Thoracic aorta (tissue), 2 donors: Measurements from ENCODE around the gene NXT1. TPM values are rescaled to one million over a fixed set of nuclear protein-coding genes. Genes with fewer than 3 reads are reported as not detected.

Experiments used
- ATAC-seq: fragments of 150-250 bp; one replicate; pipeline ENCODE4 v1.8.0; 2017; ENCODE audit warnings: low read depth; ENCODE audit not compliant: insufficient number of reproducible peaks, low FRiP score
- DNase-seq: peaks from one replicate; pipeline ENCODE4 v3.0.0-alpha.2; 2020; ENCODE audit warnings: low spot score
- H3K27ac ChIP-seq, 2 donors: fragments of 200-600 bp; sonication (generic); 1 replicate in 1 of 2; 2 replicates in 1 of 2; pipeline ENCODE4 v1.5.1; 2016; ENCODE audit warnings: mild to moderate bottlenecking in 2 of 2, moderate library complexity in 2 of 2
- H3K27me3 ChIP-seq: fragments of 200-600 bp; sonication (generic); replicated peaks from 2 replicates; pipeline ENCODE4 v1.6.0; 2016; ENCODE audit warnings: mild to moderate bottlenecking; ENCODE audit not compliant: insufficient read depth
- H3K36me3 ChIP-seq: fragments of 200-600 bp; sonication (generic); one replicate; pipeline ENCODE4 v1.5.1; 2016
- H3K4me1 ChIP-seq, 2 donors: fragments of 200-600 bp; sonication (generic); 1 replicate in 1 of 2; 2 replicates in 1 of 2; pipeline versions ENCODE4 v1.5.1 to v1.6.0; 2016; ENCODE audit warnings: low read depth in 2 of 2, mild to moderate bottlenecking in 1 of 2; ENCODE audit not compliant: control insufficient read depth in 1 of 2
- H3K4me3 ChIP-seq: fragments of 200-600 bp; sonication (generic); 2 replicates; pipeline ENCODE4 v1.5.1; 2016; ENCODE audit warnings: mild to moderate bottlenecking
- H3K9me3 ChIP-seq: fragments of 200-600 bp; sonication (generic); 2 replicates; pipeline ENCODE4 v1.5.1; 2016
- total RNA-seq, 2 donors: library from RNA; depleted of rRNA; stranded (reverse); fragments of >200 nt; gene quantifications; one replicate each; pipeline versions ENCODE4 v1.1.0 to v1.2.3, GENCODE V29; 2016
- TF ChIP-seq, protein P1 (sequence below): fragments of 200-600 bp; sonication (generic); IDR thresholded peaks from one replicate; pipeline ENCODE4 v1.5.1; 2019; ENCODE audit warnings: antibody characterized with exemption

NXT1 gene
- total RNA-seq, 2 donors from 2014 or later = 21.8 to 79.6 TPM

DNA sequence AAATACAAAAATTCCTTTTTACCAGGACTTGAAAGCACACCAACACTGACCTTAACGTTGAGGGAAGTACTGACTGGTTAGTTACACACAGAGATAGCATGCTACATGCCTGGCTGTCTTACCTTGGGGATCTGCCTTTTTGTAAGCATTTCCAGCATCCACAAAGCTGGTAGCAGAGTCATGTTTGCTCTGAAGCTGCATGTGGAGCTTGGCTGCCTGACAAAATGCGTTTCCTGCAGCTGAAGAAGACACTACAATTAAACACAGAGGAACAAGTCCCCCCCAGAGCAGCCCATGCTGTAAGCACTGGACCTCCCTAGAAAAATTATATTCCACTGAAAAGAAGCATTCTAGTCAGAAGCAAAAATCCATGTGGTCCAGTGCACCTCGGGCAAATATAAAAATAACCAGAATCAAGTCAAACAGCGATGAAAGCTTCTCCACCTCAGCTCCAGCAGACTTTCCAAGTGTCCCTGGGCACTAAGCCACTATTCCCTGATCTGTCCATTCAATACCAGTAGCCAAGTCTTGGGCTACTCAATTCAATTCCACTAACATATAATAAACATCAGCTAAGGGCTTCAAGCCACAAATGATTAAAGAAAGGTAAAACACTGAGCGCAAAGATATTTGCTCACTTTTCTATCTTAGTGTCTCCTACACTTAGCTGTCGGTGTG is 46.5 kb downstream of the NXT1 start:
- no peak for DNase-seq
- no peak overlapping the region for H3K27ac ChIP-seq
- H3K4me1 ChIP-seq = no peaks in the 10 kb centered on the region
- ATAC-seq = no peak
- H3K9me3 ChIP-seq = no peaks in the 10 kb centered on the region
- TF ChIP-seq, protein P1, sequence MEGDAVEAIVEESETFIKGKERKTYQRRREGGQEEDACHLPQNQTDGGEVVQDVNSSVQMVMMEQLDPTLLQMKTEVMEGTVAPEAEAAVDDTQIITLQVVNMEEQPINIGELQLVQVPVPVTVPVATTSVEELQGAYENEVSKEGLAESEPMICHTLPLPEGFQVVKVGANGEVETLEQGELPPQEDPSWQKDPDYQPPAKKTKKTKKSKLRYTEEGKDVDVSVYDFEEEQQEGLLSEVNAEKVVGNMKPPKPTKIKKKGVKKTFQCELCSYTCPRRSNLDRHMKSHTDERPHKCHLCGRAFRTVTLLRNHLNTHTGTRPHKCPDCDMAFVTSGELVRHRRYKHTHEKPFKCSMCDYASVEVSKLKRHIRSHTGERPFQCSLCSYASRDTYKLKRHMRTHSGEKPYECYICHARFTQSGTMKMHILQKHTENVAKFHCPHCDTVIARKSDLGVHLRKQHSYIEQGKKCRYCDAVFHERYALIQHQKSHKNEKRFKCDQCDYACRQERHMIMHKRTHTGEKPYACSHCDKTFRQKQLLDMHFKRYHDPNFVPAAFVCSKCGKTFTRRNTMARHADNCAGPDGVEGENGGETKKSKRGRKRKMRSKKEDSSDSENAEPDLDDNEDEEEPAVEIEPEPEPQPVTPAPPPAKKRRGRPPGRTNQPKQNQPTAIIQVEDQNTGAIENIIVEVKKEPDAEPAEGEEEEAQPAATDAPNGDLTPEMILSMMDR = no peak
- no peak overlapping the region for H3K4me3 ChIP-seq
- H3K27me3 ChIP-seq = no peaks in the 10 kb centered on the region
- H3K36me3 ChIP-seq = peaks cover 24% of the 10 kb centered on the region

DNA sequence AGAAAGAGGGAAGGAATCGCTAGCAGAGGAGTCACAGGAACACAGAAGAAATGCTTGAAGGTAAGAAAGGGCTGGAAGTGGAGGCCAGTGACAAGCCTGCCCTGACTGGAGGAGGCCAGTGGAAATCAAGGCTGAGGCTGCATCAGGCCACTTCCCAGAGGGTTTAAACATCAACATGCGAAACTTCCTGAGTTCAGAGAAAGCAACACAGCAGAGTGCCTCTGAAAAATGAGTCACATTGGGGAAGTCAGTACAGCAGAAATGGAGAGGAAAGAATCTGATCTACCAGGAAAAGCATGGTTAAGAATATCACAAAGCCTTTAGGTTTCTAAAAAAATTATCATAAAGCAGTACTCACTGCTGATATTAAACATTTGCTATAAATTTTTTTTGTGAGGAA is 47.4 kb downstream of the NXT1 start:
- Histone ChIP-seq H3K4me1 (no peaks in the 10 kb centered on the region), H3K36me3 (peaks cover 24% of the 10 kb centered on the region), H3K4me3 (no peak overlapping the region), H3K27ac (no peak overlapping the region), H3K9me3 (no peaks in the 10 kb centered on the region), H3K27me3 (no peaks in the 10 kb centered on the region)
- no peak for DNase-seq
- no peak for ATAC-seq
- TF ChIP-seq, protein P1 = no peak

DNA sequence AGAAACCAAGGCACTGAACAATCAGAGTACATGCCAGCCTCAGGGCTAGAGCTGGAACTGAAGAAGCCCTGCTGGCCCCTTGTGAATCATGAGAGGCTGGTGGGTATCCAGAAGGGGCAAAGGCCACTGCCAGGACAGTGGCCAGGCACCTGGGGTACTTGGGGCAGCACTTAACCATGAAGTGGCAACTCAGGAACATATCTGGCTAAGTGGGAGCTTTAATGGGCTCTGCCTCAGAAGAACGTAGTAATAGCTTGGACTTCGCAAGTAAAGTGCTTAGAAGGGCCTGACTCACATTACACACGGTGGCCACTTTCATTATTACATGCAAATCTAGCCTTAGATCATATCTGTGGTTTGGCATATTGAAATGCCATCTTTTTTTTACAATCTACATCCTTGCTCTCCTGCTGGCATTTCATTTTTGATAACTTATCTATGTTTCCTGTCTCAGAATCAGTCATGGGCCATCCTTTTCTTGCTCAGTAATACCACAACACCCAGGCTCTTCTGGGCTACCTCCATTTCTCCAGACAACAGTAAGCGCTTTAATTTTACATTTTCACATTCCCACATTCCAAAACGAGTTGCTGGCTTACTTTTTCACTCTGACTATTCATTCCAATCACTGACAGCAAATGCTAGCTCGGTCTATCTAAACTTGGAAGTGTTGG is 49.1 kb downstream of the NXT1 start:
- H3K27ac ChIP-seq = no peak overlapping the region

DNA sequence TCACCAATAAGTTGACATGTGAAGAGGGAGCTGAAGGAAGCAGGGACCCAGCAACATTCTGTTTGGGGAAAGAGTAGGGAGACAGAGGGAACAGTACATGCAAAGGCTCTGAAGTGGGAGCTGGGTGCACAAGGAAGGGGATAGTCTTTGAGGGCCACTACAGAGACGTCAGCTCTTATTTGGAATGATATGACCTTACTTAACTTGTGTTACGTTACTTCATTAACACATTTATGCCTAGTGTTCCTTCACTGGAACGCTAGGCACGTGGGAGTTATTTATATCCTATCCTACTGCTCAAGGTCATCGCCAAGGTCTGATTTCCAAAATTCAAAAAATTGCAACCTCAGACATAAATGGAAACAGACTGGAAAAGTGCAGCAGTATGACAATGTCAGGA is 50.5 kb downstream of the NXT1 start:
- no peak for DNase-seq
- peaks cover 5% of the 10 kb centered on the region for H3K36me3 ChIP-seq
- H3K4me3 ChIP-seq = no peak overlapping the region
- TF ChIP-seq, protein P1 = no peak
- no peaks in the 10 kb centered on the region for H3K9me3 ChIP-seq
- H3K4me1 ChIP-seq = peaks cover 0 to 5% of the 10 kb centered on the region in 2 donors
- ATAC-seq = no peak
- H3K27me3 ChIP-seq = no peaks in the 10 kb centered on the region
- no peak overlapping the region for H3K27ac ChIP-seq

More for the DNA sequence above, 49.1 kb downstream of the NXT1 start:
- DNase-seq (no peak), ATAC-seq (no peak)
- Histone ChIP-seq H3K27me3 (no peaks in the 10 kb centered on the region), H3K4me1 (peaks cover 0 to 5% of the 10 kb centered on the region in 2 donors), H3K9me3 (no peaks in the 10 kb centered on the region), H3K36me3 (peaks cover 8% of the 10 kb centered on the region), H3K4me3 (no peak overlapping the region)
- TF ChIP-seq, protein P1 = no peak

DNA sequence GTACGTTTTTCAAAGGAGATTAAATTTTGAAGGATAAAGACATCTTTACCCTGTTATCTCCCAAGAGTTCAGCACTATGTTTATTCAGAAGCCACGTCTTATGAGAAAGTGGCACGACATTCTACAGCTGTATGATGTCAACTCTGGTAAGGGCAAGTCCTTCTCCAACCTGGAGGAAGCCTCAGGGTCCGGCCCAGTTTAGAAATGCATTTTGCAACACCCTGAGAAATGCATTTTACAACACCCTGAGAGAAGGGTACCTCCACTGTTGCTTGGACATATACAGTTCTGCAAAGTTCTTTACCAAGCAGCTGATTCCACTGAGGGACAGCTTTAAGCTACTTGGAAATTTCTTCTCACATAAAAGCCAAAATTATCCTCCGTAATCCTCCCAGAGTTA is 53.2 kb downstream of the NXT1 start:
- Histone ChIP-seq H3K9me3 (no peaks in the 10 kb centered on the region), H3K4me3 (no peak overlapping the region), H3K4me1 (peaks cover 0 to 5% of the 10 kb centered on the region in 2 donors), H3K27me3 (no peaks in the 10 kb centered on the region), H3K36me3 (peaks cover 5% of the 10 kb centered on the region), H3K27ac (no peak overlapping the region)
- ATAC-seq = no peak
- TF ChIP-seq, protein P1 = no peak
- DNase-seq = no peak
